Measurements from ENCODE around the gene CAVIN2.
A peak's percentile ranks its signal among the peaks of the same experiment; 100 is the strongest.

CAVIN2 gene

GRCh38 chr2:191875859-191876258, 29.0 kb upstream of the CAVIN2 start:
- Histone ChIP-seq H3K79me2 (no peaks in the 10 kb centered on the region), H3K4me3 (ENCODE audit: low read depth, low read length) (no peak overlapping the region), H3K9ac (no peak overlapping the region), H3K4me1 (no peaks in the 10 kb centered on the region), H3K36me3 (ENCODE audit: control insufficient read depth, insufficient read depth, low read length) (no peaks in the 10 kb centered on the region), H3K27me3 (ENCODE audit: control insufficient read depth, insufficient read depth, low read length) (no peaks in the 10 kb centered on the region), H3K4me2 (ENCODE audit: low read length) (no peak overlapping the region), H3K27ac (no peak overlapping the region), H3K9me3 (ENCODE audit: control insufficient read depth, low read length) (no peaks in the 10 kb centered on the region), H2AFZ (no peak overlapping the region)
- no peak for TF ChIP-seq CTCF (IDR thresholded peaks at IDR 0.05)

GRCh38 chr2:191870744-191871143, 23.9 kb upstream of the CAVIN2 start:
- H3K4me2 ChIP-seq (ENCODE audit: low read length): no peak overlapping the region
- no peak overlapping the region for H2AFZ ChIP-seq
- H3K27me3 ChIP-seq (ENCODE audit: control insufficient read depth, insufficient read depth, low read length): no peaks in the 10 kb centered on the region
- H3K27ac ChIP-seq: no peak overlapping the region
- no peaks in the 10 kb centered on the region for H3K79me2 ChIP-seq
- H3K9ac ChIP-seq: no peak overlapping the region
- no peaks in the 10 kb centered on the region for H3K9me3 ChIP-seq (ENCODE audit: control insufficient read depth, low read length)
- H3K4me3 ChIP-seq (ENCODE audit: low read depth, low read length): no peak overlapping the region
- H3K4me1 ChIP-seq: peaks cover 5% of the 10 kb centered on the region
- H3K36me3 ChIP-seq (ENCODE audit: control insufficient read depth, insufficient read depth, low read length): no peaks in the 10 kb centered on the region
- no peak for TF ChIP-seq CTCF (IDR thresholded peaks at IDR 0.05)

GRCh38 chr2:191869781-191870180, 22.9 kb upstream of the CAVIN2 start:
- Histone ChIP-seq H3K9me3 (ENCODE audit: control insufficient read depth, low read length) (no peaks in the 10 kb centered on the region), H3K27ac (no peak overlapping the region), H3K27me3 (ENCODE audit: control insufficient read depth, insufficient read depth, low read length) (no peaks in the 10 kb centered on the region), H3K9ac (no peak overlapping the region), H3K36me3 (ENCODE audit: control insufficient read depth, insufficient read depth, low read length) (no peaks in the 10 kb centered on the region), H3K4me1 (peaks cover 5% of the 10 kb centered on the region), H3K79me2 (no peaks in the 10 kb centered on the region), H3K4me3 (ENCODE audit: low read depth, low read length) (no peak overlapping the region), H2AFZ (no peak overlapping the region), H3K4me2 (ENCODE audit: low read length) (no peak overlapping the region)
- TF ChIP-seq CTCF (IDR thresholded peaks at IDR 0.05): no peak

GRCh38 chr2:191869178-191869577, 22.3 kb upstream of the CAVIN2 start:
- no peak for TF ChIP-seq CTCF (IDR thresholded peaks at IDR 0.05)
- no peaks in the 10 kb centered on the region for H3K27me3 ChIP-seq (ENCODE audit: control insufficient read depth, insufficient read depth, low read length)

GRCh38 chr2:191867507-191867847, 20.6 kb upstream of the CAVIN2 start:
- no peak for TF ChIP-seq CTCF (IDR thresholded peaks at IDR 0.05)
- H3K4me1 ChIP-seq: peaks cover 5% of the 10 kb centered on the region
- no peak overlapping the region for H3K9ac ChIP-seq

More at GRCh38 chr2:191869178-191869577, 22.3 kb upstream of the CAVIN2 start:
- H3K9me3 ChIP-seq (ENCODE audit: control insufficient read depth, low read length): no peaks in the 10 kb centered on the region
- no peaks in the 10 kb centered on the region for H3K36me3 ChIP-seq (ENCODE audit: control insufficient read depth, insufficient read depth, low read length)
- H3K27ac ChIP-seq: no peak overlapping the region
- no peak overlapping the region for H3K4me3 ChIP-seq (ENCODE audit: low read depth, low read length)
- H3K9ac ChIP-seq: no peak overlapping the region
- H3K4me1 ChIP-seq: peaks cover 5% of the 10 kb centered on the region
- H3K79me2 ChIP-seq: no peaks in the 10 kb centered on the region
- H3K4me2 ChIP-seq (ENCODE audit: low read length): no peak overlapping the region
- H2AFZ ChIP-seq: no peak overlapping the region

More at GRCh38 chr2:191867507-191867847, 20.6 kb upstream of the CAVIN2 start:
- no peaks in the 10 kb centered on the region for H3K79me2 ChIP-seq
- H3K9me3 ChIP-seq (ENCODE audit: control insufficient read depth, low read length): no peaks in the 10 kb centered on the region
- peak overlapping the region; percentile 13 for H2AFZ ChIP-seq
- no peak overlapping the region for H3K4me3 ChIP-seq (ENCODE audit: low read depth, low read length)
- H3K27me3 ChIP-seq (ENCODE audit: control insufficient read depth, insufficient read depth, low read length): no peaks in the 10 kb centered on the region
- H3K36me3 ChIP-seq (ENCODE audit: control insufficient read depth, insufficient read depth, low read length): no peaks in the 10 kb centered on the region
- no peak overlapping the region for H3K4me2 ChIP-seq (ENCODE audit: low read length)
- no peak overlapping the region for H3K27ac ChIP-seq

All from parathyroid adenoma (tissue), 2 donors.